Measurements from ENCODE around the gene NCKAP5.

NCKAP5 gene

GRCh38 chr2:133146893-133147292, 421.4 kb downstream of the NCKAP5 start:
- no peak for DNase-seq (ENCODE audit: low spot score)

- DNase-seq (ENCODE audit: low spot score): no peak
Measured at GRCh38 chr2:133143645-133144044, 424.6 kb downstream of the NCKAP5 start.

- no peak for DNase-seq (ENCODE audit: low spot score)
Measured at GRCh38 chr2:133142087-133142486, 426.2 kb downstream of the NCKAP5 start.

- DNase-seq (ENCODE audit: low spot score): no peak
Measured at GRCh38 chr2:133140620-133141019, 427.6 kb downstream of the NCKAP5 start.

- DNase-seq (ENCODE audit: low spot score): no peak
Measured at GRCh38 chr2:133139847-133140533, 428.3 kb downstream of the NCKAP5 start.

GRCh38 chr2:133138693-133139092, 429.6 kb downstream of the NCKAP5 start:
- no peak for DNase-seq (ENCODE audit: low spot score)

- no peak for DNase-seq (ENCODE audit: low spot score)
Measured at GRCh38 chr2:133135035-133135654, 433.1 kb downstream of the NCKAP5 start.

- DNase-seq (ENCODE audit: low spot score): no peak
Measured at GRCh38 chr2:133130548-133131246, 437.6 kb downstream of the NCKAP5 start.

- no peak for DNase-seq (ENCODE audit: low spot score)
Measured at GRCh38 chr2:133124446-133124845, 443.8 kb downstream of the NCKAP5 start.

- no peak for DNase-seq (ENCODE audit: low spot score)
Measured at GRCh38 chr2:133123904-133124303, 444.4 kb downstream of the NCKAP5 start.

GRCh38 chr2:133123393-133123792, 444.9 kb downstream of the NCKAP5 start:
- no peak for DNase-seq (ENCODE audit: low spot score)

- DNase-seq (ENCODE audit: low spot score): no peak
Measured at GRCh38 chr2:133122529-133122928, 445.7 kb downstream of the NCKAP5 start.

GRCh38 chr2:133120310-133120709, 448.0 kb downstream of the NCKAP5 start:
- DNase-seq (ENCODE audit: low spot score): no peak

GRCh38 chr2:133110201-133110600, 458.1 kb downstream of the NCKAP5 start:
- no peak for DNase-seq (ENCODE audit: low spot score)

- peak; percentile 31 for DNase-seq (ENCODE audit: low spot score)
Measured at GRCh38 chr2:133109772-133110171, 458.5 kb downstream of the NCKAP5 start.

GRCh38 chr2:133107058-133107815, 461.0 kb downstream of the NCKAP5 start:
- no peak for DNase-seq (ENCODE audit: low spot score)

- no peak for DNase-seq (ENCODE audit: low spot score)
Measured at GRCh38 chr2:133104871-133105270, 463.4 kb downstream of the NCKAP5 start.

- DNase-seq (ENCODE audit: low spot score): no peak
Measured at GRCh38 chr2:133098787-133099186, 469.5 kb downstream of the NCKAP5 start.

- peak; percentile 24 for DNase-seq (ENCODE audit: low spot score)
Measured at GRCh38 chr2:133097666-133098065, 470.6 kb downstream of the NCKAP5 start.

GRCh38 chr2:133092571-133092970, 475.7 kb downstream of the NCKAP5 start:
- DNase-seq (ENCODE audit: low spot score): no peak

- no peak for DNase-seq (ENCODE audit: low spot score)
Measured at GRCh38 chr2:133090358-133090757, 477.9 kb downstream of the NCKAP5 start.

- no peak for DNase-seq (ENCODE audit: low spot score)
Measured at GRCh38 chr2:133086176-133086575, 482.1 kb downstream of the NCKAP5 start.

GRCh38 chr2:133085646-133086045, 482.6 kb downstream of the NCKAP5 start:
- no peak for DNase-seq (ENCODE audit: low spot score)
